PC-3 (cell line): ENCODE results near the gene SRSF8.

Experiments
- EZH2 ChIP-seq: fragments of 300-600 bp; sonication (generic); IDR thresholded peaks from one replicate; pipeline ENCODE4 v1.6.1; 2017; ENCODE audit warnings: antibody characterized with exemption, mild to moderate bottlenecking, low read length; ENCODE audit not compliant: unreplicated experiment
- EZH2phosphoT487 ChIP-seq: fragments of 300-600 bp; sonication (generic); IDR thresholded peaks from 2 replicates; pipeline ENCODE4 v1.6.1; 2018; ENCODE audit warnings: mild to moderate bottlenecking, antibody characterized with exemption, low read length, borderline replicate concordance
- TF ChIP-seq, protein P1 (sequence below): fragments of 300-600 bp; sonication (generic); conservative IDR thresholded peaks from 2 replicates; pipeline ENCODE4 v1.5.1; 2017; ENCODE audit warnings: antibody characterized with exemption, low read depth, mild to moderate bottlenecking, low read length

DNA sequence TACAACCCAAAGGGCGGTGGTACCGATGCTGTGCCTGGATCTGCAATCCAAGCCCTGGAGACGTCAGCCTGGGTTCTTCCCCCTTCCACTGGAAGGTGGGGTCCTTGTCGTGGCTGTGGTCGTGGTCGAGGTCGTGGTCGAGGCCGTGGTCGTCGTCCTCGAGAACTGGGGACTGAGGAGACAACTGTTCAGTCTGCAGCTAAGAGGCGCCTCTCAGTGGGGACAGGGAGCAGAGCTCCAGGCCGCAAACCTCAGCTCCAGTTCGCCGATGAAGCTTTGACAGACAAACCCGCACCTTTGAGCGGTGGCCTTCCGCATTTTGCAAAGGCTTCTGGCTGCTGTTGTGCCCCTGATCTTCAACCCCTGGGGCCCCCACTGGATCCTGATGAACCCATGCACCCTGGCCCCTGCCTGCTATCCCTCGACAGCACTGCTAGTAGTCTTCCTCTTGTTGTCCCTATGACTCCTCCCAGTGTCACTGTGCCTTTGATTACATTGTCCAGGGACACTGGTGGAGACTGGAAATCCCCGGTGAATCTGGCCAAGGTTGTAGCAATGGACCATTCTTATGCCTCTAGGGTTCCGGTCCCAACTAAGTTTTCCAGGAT, 16.0 kb upstream of the SRSF8 start:
- TF ChIP-seq, protein P1, sequence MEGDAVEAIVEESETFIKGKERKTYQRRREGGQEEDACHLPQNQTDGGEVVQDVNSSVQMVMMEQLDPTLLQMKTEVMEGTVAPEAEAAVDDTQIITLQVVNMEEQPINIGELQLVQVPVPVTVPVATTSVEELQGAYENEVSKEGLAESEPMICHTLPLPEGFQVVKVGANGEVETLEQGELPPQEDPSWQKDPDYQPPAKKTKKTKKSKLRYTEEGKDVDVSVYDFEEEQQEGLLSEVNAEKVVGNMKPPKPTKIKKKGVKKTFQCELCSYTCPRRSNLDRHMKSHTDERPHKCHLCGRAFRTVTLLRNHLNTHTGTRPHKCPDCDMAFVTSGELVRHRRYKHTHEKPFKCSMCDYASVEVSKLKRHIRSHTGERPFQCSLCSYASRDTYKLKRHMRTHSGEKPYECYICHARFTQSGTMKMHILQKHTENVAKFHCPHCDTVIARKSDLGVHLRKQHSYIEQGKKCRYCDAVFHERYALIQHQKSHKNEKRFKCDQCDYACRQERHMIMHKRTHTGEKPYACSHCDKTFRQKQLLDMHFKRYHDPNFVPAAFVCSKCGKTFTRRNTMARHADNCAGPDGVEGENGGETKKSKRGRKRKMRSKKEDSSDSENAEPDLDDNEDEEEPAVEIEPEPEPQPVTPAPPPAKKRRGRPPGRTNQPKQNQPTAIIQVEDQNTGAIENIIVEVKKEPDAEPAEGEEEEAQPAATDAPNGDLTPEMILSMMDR: no peak
- TF ChIP-seq EZH2phosphoT487 (no peak), EZH2 (no peak)
